GM18526 (cell line): ENCODE measurements around the gene MFSD12.

Source experiments
- POLR2A ChIP-seq: IDR thresholded peaks from 3 replicates; pipeline ENCODE4 v1.6.1; 2011; ENCODE audit not compliant: insufficient read length; ENCODE audit errors: extremely low read depth

MFSD12 gene

GRCh38 chr19:3589949-3590348 lies 32.6 kb upstream of the MFSD12 start:
- TF ChIP-seq POLR2A = no peak

- no peak for TF ChIP-seq POLR2A
These were observed 32.1 kb upstream of the MFSD12 start for GRCh38 chr19:3589439-3589838.

GRCh38 chr19:3586707-3587346 lies 29.4 kb upstream of the MFSD12 start:
- no peak for TF ChIP-seq POLR2A

GRCh38 chr19:3586127-3586626 lies 28.8 kb upstream of the MFSD12 start:
- TF ChIP-seq POLR2A = no peak

GRCh38 chr19:3585301-3586126 lies 28.1 kb upstream of the MFSD12 start, which contains the start of gene GIPC3:
Gene GIPC3 (plus strand): TSS chr19:3585478. CDS start chr19:3585598, 120 bp downstream.
- no peak for TF ChIP-seq POLR2A

- TF ChIP-seq POLR2A = no peak
These were observed 23.0 kb upstream of the MFSD12 start for GRCh38 chr19:3580156-3580934.

GRCh38 chr19:3578390-3578789 lies 21.0 kb upstream of the MFSD12 start:
- TF ChIP-seq POLR2A = no peak

- TF ChIP-seq POLR2A = no peak
These were observed 20.4 kb upstream of the MFSD12 start for GRCh38 chr19:3577723-3578344.

- TF ChIP-seq POLR2A = no peak
These were observed 19.5 kb upstream of the MFSD12 start for GRCh38 chr19:3576696-3577443.

- no peak for TF ChIP-seq POLR2A
These were observed 18.7 kb upstream of the MFSD12 start for GRCh38 chr19:3575949-3576673.

GRCh38 chr19:3575260-3575741 lies 17.9 kb upstream of the MFSD12 start:
- TF ChIP-seq POLR2A = no peak

- TF ChIP-seq POLR2A = no peak
These were observed 16.7 kb upstream of the MFSD12 start for GRCh38 chr19:3573858-3574637.
